GM12891 (cell line): ENCODE results near the gene EXOC4.

Experiments used
- PAX5 ChIP-seq: IDR thresholded peaks from 2 replicates; pipeline ENCODE4 v1.6.1; 2011; ENCODE audit warnings: low read length, moderate library complexity, mild to moderate bottlenecking; ENCODE audit not compliant: insufficient read depth, severe bottlenecking
- POLR2A ChIP-seq: IDR thresholded peaks from 2 replicates; pipeline ENCODE4 v1.6.1; 2011; ENCODE audit warnings: low read depth, low read length, control low read depth
- POLR2AphosphoS5 ChIP-seq: IDR thresholded peaks from 2 replicates; pipeline ENCODE4 v1.6.1; 2011; ENCODE audit warnings: low read depth, low read length, control low read depth
- TAF1 ChIP-seq: IDR thresholded peaks from 2 replicates; pipeline ENCODE4 v1.6.1; 2011; ENCODE audit warnings: low read depth, low read length, control low read depth

GRCh38 chr7:133971625-133972024 lies 718.7 kb downstream of the EXOC4 start:
- TF ChIP-seq POLR2A: no peak
- no peak for TF ChIP-seq PAX5
- no peak for TF ChIP-seq TAF1
- TF ChIP-seq POLR2AphosphoS5: no peak
